ENCODE measurements around the gene HLCS. TPM values are rescaled to one million over a fixed set of nuclear protein-coding genes. Genes with fewer than 3 reads are reported as not detected.
A peak's percentile ranks its signal among the peaks of the same experiment; 100 is the strongest.

HLCS gene
- total and polyA plus RNA-seq, 2 of the 4 experiments (the other 2 are of a cell fraction): 10.6 to 21.0 TPM

DNA sequence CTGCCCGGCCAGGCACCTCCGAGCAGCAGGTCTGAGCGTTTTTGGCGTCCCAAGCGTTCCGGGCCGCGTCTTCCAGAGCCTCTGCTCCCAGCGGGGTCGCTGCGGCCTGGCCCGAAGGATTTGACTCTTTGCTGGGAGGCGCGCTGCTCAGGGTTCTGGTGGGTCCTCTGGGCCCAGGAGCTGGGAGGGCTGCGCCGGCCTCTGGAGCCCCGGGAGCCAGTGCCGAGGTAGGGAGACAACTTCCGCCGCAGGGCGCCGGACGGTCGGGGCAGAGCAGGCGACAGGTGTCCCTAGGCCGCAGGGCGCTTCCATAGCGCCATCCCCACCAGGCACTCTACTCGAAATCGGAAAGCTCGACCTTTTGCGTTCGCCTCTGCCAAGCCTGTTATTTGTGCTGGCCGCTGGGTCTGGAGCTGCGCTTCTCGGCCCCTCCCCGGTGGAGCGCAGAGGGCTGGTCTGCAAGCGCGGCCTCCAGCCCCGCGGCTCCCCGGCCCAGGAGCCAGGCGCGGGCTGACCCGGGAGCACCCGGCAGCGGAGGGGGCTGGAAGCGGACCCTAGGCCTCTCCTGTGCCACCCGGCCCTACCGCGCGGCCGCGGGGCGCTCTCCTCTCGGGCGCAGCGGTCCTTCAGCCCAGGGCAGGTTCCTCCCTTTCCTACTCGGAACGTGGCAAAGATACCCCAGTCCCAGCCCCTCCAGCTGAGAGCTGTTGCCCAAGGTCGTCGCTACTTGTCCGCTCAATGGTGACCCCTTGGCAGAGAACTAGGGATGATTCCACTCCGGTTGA lies 265.3 kb downstream of the HLCS start:
- Histone ChIP-seq H2BK120ac (ENCODE audit: low read depth, low read length) (peak overlapping the region; percentile 57), H3K9ac (ENCODE audit: low read depth, low read length) (peak overlapping the region; percentile 20), H3K4me1 (ENCODE audit: control insufficient read depth, insufficient read depth, low read length) (no peaks in the 10 kb centered on the region), H4K5ac (ENCODE audit: low read depth, low read length) (no peak overlapping the region), H2BK20ac (ENCODE audit: low read depth, low read length) (no peak overlapping the region), H3K36me3 (ENCODE audit: control insufficient read depth, insufficient read depth, low read length) (no peaks in the 10 kb centered on the region), H2AFZ (replicated peaks; ENCODE audit: low read length, poor library complexity) (peak overlapping the region; percentile 41), H3K4me2 (ENCODE audit: low read depth, low read length) (peak overlapping the region; percentile 70), H4K8ac (ENCODE audit: low read depth in 2 of 2, low read length in 2 of 2) (no peak overlapping the region), H3K56ac (ENCODE audit: extremely low read depth, insufficient read depth, low read length) (no peak overlapping the region), H3K27ac (ENCODE audit: insufficient read depth, low read length) (peak overlapping the region; percentile 63), H3K14ac (replicated peaks; ENCODE audit: low read depth, low read length) (no peak overlapping the region; the same call in 1 of the 2 replicates), H2AK9ac (replicated peaks; ENCODE audit: low read depth, low read length, poor library complexity) (no peak overlapping the region), H3K79me1 (ENCODE audit: low read depth in 1 of 2, low read length in 2 of 2) (no peaks in the 10 kb centered on the region), H3K4me3 (ENCODE audit: insufficient read depth, low read depth, low read length) (peak overlapping the region; percentile 57), H3K23ac (ENCODE audit: low read depth, low read length) (peak overlapping the region; percentile 58; the same call in 1 of the 2 replicates), H2BK15ac (ENCODE audit: low read depth, low read length) (no peak overlapping the region), H3K27me3 (ENCODE audit: control insufficient read depth, insufficient read depth, low read length) (peaks cover 95% of the 10 kb centered on the region), H2BK5ac (ENCODE audit: low read depth, low read length, poor library complexity, severe bottlenecking) (peak overlapping the region; percentile 76), H2AK5ac (ENCODE audit: low read depth, low read length) (no peak overlapping the region), H3K9me3 (ENCODE audit: control insufficient read depth, insufficient read depth, low read length) (peaks cover 4% of the 10 kb centered on the region; the same call in 1 of the 2 replicates), H4K91ac (ENCODE audit: insufficient read depth, low read depth, low read length) (no peak overlapping the region), H4K20me1 (ENCODE audit: insufficient read depth, low read length) (peaks cover 19% of the 10 kb centered on the region), H3K4ac (ENCODE audit: low read depth, low read length) (peak overlapping the region; percentile 71), H3K9me1 (ENCODE audit: insufficient read depth, low read length) (no peaks in the 10 kb centered on the region; the same call in 1 of the 2 replicates), H3K18ac (ENCODE audit: low read depth, low read length) (no peak overlapping the region)
- BruUV-seq (replicated peaks): no TSS peak
- in situ Hi-C loops (cut with MboI; ENCODE audit: low sequenced_read_pairs): no loop called here
- ChIA-PET CTCF (no interaction called here), POLR2A (ENCODE audit: unreplicated experiment) (no interaction called here)
- ATAC-seq (ENCODE audit: low read depth): no peak
- intact Hi-C loops (cut with micrococcal nuclease): loop anchor here (5.0 kb wide), 1 partner anchor 216 kb away; no protein-coding TSS in a partner anchor
- TF ChIP-seq MAFK (IDR thresholded peaks at IDR 0.05; ENCODE audit: low read depth, low read length) (no peak), CHD1 (IDR thresholded peaks at IDR 0.05; ENCODE audit: low read depth, low read length) (no peak)
- TF ChIP-seq, protein P1, sequence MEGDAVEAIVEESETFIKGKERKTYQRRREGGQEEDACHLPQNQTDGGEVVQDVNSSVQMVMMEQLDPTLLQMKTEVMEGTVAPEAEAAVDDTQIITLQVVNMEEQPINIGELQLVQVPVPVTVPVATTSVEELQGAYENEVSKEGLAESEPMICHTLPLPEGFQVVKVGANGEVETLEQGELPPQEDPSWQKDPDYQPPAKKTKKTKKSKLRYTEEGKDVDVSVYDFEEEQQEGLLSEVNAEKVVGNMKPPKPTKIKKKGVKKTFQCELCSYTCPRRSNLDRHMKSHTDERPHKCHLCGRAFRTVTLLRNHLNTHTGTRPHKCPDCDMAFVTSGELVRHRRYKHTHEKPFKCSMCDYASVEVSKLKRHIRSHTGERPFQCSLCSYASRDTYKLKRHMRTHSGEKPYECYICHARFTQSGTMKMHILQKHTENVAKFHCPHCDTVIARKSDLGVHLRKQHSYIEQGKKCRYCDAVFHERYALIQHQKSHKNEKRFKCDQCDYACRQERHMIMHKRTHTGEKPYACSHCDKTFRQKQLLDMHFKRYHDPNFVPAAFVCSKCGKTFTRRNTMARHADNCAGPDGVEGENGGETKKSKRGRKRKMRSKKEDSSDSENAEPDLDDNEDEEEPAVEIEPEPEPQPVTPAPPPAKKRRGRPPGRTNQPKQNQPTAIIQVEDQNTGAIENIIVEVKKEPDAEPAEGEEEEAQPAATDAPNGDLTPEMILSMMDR (conservative IDR thresholded peaks at IDR 0.05; ENCODE audit: low read depth, low read length): no peak
- DNase-seq: no peak
- dilution Hi-C loops (cut with HindIII; ENCODE audit: low sequenced_read_pairs, unreplicated experiment): no loop called here
- 11% methylated on average over 43 of the region's 65 CpGs; no CpG with 5 or more reads in 1 of the 2 experiments for WGBS, 2 experiments (ENCODE audit: extremely low coverage in 2 of 2, insufficient read length in 1 of 2)

Small RNAs within 50 kb of the gene (microRNA-seq; reads per million reads assigned to microRNA genes)
- not detected for gene RF00019 (ENCODE audit: insufficient read depth, insufficient read length)
- not detected for gene RNA5SP491 (ENCODE audit: insufficient read depth, insufficient read length)

Small RNAs within 50 kb of the gene (small RNA-seq; reads per million reads assigned to genes)
- gene RF00019 (0 reads per million in 5 experiments), gene RNA5SP491 (0.04 to 3.1 (median 0.51) reads per million in 5 experiments)

Other genes starting within 250 kb of the HLCS start
- not detected in 2 replicates for gene RIPPLY3, start 40.0 kb upstream of the HLCS start, total RNA-seq (2012; rRNA removed)
- gene RIPPLY3, start 40.0 kb upstream of the HLCS start, polyA plus RNA-seq (2012; rRNA removed): 0.07 and 0.10 TPM in 2 replicates
- 4.1 and 5.6 TPM in 2 replicates for gene PIGP, start 106.4 kb upstream of the HLCS start, total RNA-seq (2012; rRNA removed)
- 11.0 and 15.4 TPM in 2 replicates for gene PIGP, start 106.4 kb upstream of the HLCS start, polyA plus RNA-seq (2012; rRNA removed)
- gene TTC3, start 106.6 kb upstream of the HLCS start, total RNA-seq (2012; rRNA removed): 293 and 332 TPM in 2 replicates
- 87.8 and 96.7 TPM in 2 replicates for gene TTC3, start 106.6 kb upstream of the HLCS start, polyA plus RNA-seq (2012; rRNA removed)

Measured in IMR-90 (cell line).